ENCODE measurements around the gene LRRD1.

- TF ChIP-seq THAP8 (CRISPR knock-in tag; IDR thresholded peaks at IDR 0.05; ENCODE audit: borderline replicate concordance): no peak
- TF ChIP-seq CTCF (CRISPR knock-in tag; IDR thresholded peaks at IDR 0.05): no peak
- TF ChIP-seq ESRRA (CRISPR knock-in tag; IDR thresholded peaks at IDR 0.05; ENCODE audit: low read depth): no peak
- TF ChIP-seq TP53 (CRISPR knock-in tag; conservative IDR thresholded peaks at IDR 0.05): no peak
- TF ChIP-seq SKIL (CRISPR knock-in tag; IDR thresholded peaks at IDR 0.05; ENCODE audit: borderline replicate concordance): no peak
- no peak for TF ChIP-seq POLR2AphosphoS5 (IDR thresholded peaks at IDR 0.05; ENCODE audit: low read depth, low read length)
- no peak for TF ChIP-seq GATAD1 (CRISPR knock-in tag; IDR thresholded peaks at IDR 0.05)
- no peak for TF ChIP-seq THRA (CRISPR knock-in tag; IDR thresholded peaks at IDR 0.05; ENCODE audit: borderline replicate concordance)
- TF ChIP-seq TFE3 (CRISPR knock-in tag; IDR thresholded peaks at IDR 0.05): no peak
- no peak for TF ChIP-seq ZNF740 (CRISPR knock-in tag; IDR thresholded peaks at IDR 0.05)
- TF ChIP-seq CEBPZ (IDR thresholded peaks at IDR 0.05; ENCODE audit: low read length): no peak
- TF ChIP-seq KLF16 (CRISPR knock-in tag; IDR thresholded peaks at IDR 0.05): no peak
These were observed 49.8 kb upstream of the LRRD1 start for GRCh38 chr7:92228742-92229141.

Data from HepG2 (cell line).